ENCODE data around the gene SEC23B.
"Not testable (repeated sequence)": the region's sequence is repeated elsewhere in the genome, so short reads cannot be mapped to it uniquely, and the experiment has no call there.

The SEC23B gene

GRCh38 chr20:18496740-18497592, 10.8 kb upstream of the SEC23B start, which contains the start of gene RBBP9:
Gene RBBP9, minus strand, starts transcription at chr20:18497225. Its CDS starts 58 bp downstream, at chr20:18497167.
- no peak for TF ChIP-seq CTCF (IDR thresholded peaks at IDR 0.05)
- Histone ChIP-seq H3K4me3 (peak within 1 kb of the TSS; percentile 69 to 81), H3K4me1 (peaks cover 0 to 15% (median 7%) of the 10 kb centered on the region in 4 donors), H3K27ac (peak within 1 kb of the TSS; percentile 76 to 82), H3K27me3 (no peaks in the 10 kb centered on the region), H3K9me3 (no peaks in the 10 kb centered on the region), H3K36me3 (peaks cover 5 to 13% (median 7%) of the 10 kb centered on the region in 3 donors)
- DNase-seq: peak; percentile 81 to 88
- intact Hi-C loops (cut with DNase I; ENCODE audit: low total_unique reads): no loop called here

DNA sequence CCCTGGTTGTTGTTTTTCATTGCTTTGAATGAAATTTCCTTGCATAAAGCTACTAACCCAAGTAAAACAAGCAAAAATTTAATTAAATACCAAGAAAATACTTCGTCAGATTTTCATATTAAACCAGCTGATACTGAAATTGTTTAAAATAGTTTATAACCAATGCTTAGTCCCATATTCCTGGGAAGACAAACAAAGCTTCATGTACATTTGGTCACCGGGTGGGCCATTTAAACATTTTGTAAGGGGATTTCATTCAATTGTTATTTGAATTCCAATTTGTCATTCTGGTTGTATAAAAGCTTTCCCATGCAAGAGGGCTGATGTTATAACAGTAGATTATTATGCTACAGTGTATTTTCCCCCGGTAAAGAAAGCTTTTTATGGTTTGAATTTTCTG, 10.1 kb upstream of the SEC23B start:
- H3K4me3 ChIP-seq: peak overlapping the region in 1 of 2 donors; percentile 69
- DNase-seq: no peak
- no peaks in the 10 kb centered on the region for H3K9me3 ChIP-seq
- H3K36me3 ChIP-seq: peaks cover 0 to 13% (median 7%) of the 10 kb centered on the region in 3 donors
- intact Hi-C loops (cut with DNase I; ENCODE audit: low total_unique reads): no loop called here
- H3K27me3 ChIP-seq: no peaks in the 10 kb centered on the region
- peak overlapping the region; percentile 76 to 82 for H3K27ac ChIP-seq
- no peak for TF ChIP-seq CTCF (IDR thresholded peaks at IDR 0.05)
- peaks cover 0 to 15% (median 7%) of the 10 kb centered on the region in 4 donors for H3K4me1 ChIP-seq

DNA sequence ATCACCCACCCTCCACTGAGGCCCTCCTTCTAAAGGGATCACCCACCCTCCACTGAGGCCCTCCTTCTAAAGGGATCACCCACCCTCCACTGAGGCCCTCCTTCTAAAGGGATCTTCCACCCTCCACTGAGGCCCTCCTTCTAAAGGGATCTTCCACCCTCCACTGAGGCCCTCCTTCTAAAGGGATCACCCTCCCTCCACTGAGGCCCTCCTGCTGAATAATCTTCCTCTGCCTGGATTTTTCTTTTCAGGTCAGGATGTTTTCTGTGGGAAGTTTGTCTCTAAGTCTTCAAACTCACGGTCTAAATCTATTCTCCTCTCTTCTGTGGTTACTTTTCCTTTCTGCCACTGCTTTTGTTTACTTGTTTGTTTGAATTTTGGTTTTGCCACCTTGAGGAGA, 6.1 kb upstream of the SEC23B start:
- H3K4me1 ChIP-seq; DNase-seq; H3K9me3 ChIP-seq; H3K36me3 ChIP-seq; H3K27ac ChIP-seq; H3K27me3 ChIP-seq; intact Hi-C loops (cut with DNase I; ENCODE audit: low total_unique reads); H3K4me3 ChIP-seq: not testable (repeated sequence)

DNA sequence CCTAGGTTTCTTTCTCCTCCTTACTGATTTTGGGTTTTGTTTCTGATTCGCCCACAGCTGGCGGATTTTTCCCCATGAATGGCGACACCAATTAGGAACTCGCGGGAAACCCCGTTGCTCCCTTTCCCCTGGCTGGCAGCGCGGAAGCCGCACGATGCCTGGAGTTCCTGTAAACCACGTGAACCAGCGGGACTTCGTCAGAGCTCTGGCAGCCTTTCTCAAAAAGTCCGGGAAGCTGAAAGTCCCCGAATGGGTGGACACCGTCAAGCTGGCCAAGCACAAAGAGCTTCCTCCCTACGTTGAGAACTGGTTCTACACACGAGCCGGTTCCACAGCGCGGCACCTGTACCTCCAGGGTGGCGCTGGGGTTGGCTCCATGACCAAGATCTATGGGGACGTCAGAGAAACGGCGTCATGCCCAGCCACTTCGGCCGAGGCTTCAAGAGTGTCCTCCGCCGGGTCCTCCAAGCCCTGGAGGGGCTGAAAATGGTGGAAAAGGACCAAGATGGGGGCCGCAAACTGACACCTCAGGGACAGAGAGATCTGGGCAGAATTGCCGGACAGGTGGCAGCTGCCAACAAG, 3.2 kb upstream of the SEC23B start:
- H3K4me3 ChIP-seq: peak overlapping the region in 1 of 2 donors; percentile 24
- intact Hi-C loops (cut with DNase I; ENCODE audit: low total_unique reads): loop anchor here (5.0 kb wide), 2 partner anchors 37 to 63 kb away; partner anchors contain the start of genes DZANK1, POLR3F and SMIM26
- H3K9me3 ChIP-seq: no peaks in the 10 kb centered on the region
- TF ChIP-seq CTCF (IDR thresholded peaks at IDR 0.05): no peak
- H3K27me3 ChIP-seq: no peaks in the 10 kb centered on the region
- H3K27ac ChIP-seq: no peak overlapping the region
- H3K36me3 ChIP-seq: no peaks in the 10 kb centered on the region
- DNase-seq: no peak
- peaks cover 0 to 16% (median 10%) of the 10 kb centered on the region in 4 donors for H3K4me1 ChIP-seq

GRCh38 chr20:18506744-18507143, 996 bp upstream of the SEC23B start:
- peak overlapping the region; percentile 92 to 95 for H3K27ac ChIP-seq
- intact Hi-C loops (cut with DNase I; ENCODE audit: low total_unique reads): loop anchor here (5.0 kb wide), 2 partner anchors 39 to 61 kb away; partner anchors contain the start of genes DZANK1, POLR3F and SMIM26
- H3K4me3 ChIP-seq: peak overlapping the region; percentile 63 to 73
- no peaks in the 10 kb centered on the region for H3K27me3 ChIP-seq
- no peak for DNase-seq
- H3K4me1 ChIP-seq: peaks cover 0 to 16% (median 10%) of the 10 kb centered on the region in 4 donors
- H3K36me3 ChIP-seq: peaks cover 0 to 6% (median 2%) of the 10 kb centered on the region in 3 donors
- TF ChIP-seq CTCF (IDR thresholded peaks at IDR 0.05): no peak
- no peaks in the 10 kb centered on the region for H3K9me3 ChIP-seq

DNA sequence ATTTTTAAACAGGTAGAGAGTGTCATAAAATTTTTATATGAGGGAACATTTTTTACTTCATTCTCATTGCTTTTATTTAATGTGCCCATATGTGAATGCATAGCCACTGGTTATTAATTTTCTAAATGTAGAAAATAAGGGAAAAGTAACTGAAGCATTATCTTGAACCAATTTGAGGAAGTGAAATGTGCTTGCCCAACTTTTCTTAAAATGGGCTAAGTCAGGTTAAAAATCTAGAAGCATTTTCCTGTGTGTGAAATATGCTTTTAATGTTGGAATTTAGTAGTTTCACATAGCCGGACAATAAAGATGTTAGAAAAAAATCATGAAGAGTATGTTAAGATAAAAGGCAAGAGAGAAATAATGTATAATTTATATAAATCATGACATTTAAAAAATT, 3.8 kb downstream of the SEC23B start:
- H3K27ac ChIP-seq: no peak overlapping the region

More for the DNA sequence above, 3.8 kb downstream of the SEC23B start:
- DNase-seq: no peak
- Histone ChIP-seq H3K27me3 (no peaks in the 10 kb centered on the region), H3K4me3 (no peak overlapping the region), H3K36me3 (peaks cover 23 to 45% (median 35%) of the 10 kb centered on the region in 3 donors), H3K4me1 (peaks cover 0 to 16% (median 10%) of the 10 kb centered on the region in 4 donors), H3K9me3 (no peaks in the 10 kb centered on the region)
- TF ChIP-seq CTCF (IDR thresholded peaks at IDR 0.05): no peak
- intact Hi-C loops (cut with DNase I; ENCODE audit: low total_unique reads): no loop called here

All from tibial artery (tissue), 4 donors.